Endothelial cell of umbilical vein (primary cell): ENCODE measurements around the gene STAG1. TPM values are rescaled to one million over a fixed set of nuclear protein-coding genes. Genes with fewer than 3 reads are reported as not detected.

Experiments used
- BruUV-seq: library from RNA; stranded (reverse); fragments of 400-500 nt; replicated peaks from 2 replicates; lab custom pipeline; 2021; lab: Mats Ljungman, UMichigan
- CTCF ChIA-PET: fragments of 300-600, 350-600 bp; sonication (Branson Sonifier 250); formaldehyde crosslinking; loops from one replicate; lab custom pipeline; 2021; ENCODE audit warnings: antibody characterized with exemption, inconsistent platforms; lab: Charles Lee
- POLR2A ChIA-PET: fragments of 300-600, 350-600 bp; sonication (Branson Sonifier 250); formaldehyde crosslinking; loops from one replicate; lab custom pipeline; 2021; ENCODE audit warnings: antibody characterized with exemption, inconsistent platforms; lab: Charles Lee
- DNase-seq: peaks from one replicate; pipeline ENCODE4 v3.0.0-alpha.2; 2011; ENCODE audit warnings: low read depth, low spot score
- FAIRE-seq: peaks from 2 replicates; lab custom pipeline; 2011; peaks lifted over from hg19 to GRCh38; lab: Jason Lieb, UNC
- H2AFZ ChIP-seq: 2 replicates; pipeline ENCODE4 v1.6.0; 2012; ENCODE audit warnings: low read depth, low read length, control low read depth, inconsistent platforms
- H3K27ac ChIP-seq: 2 replicates; pipeline ENCODE4 v1.5.1; 2011; ENCODE audit warnings: low read depth, mild to moderate bottlenecking, control low read depth, low read length, moderate library complexity; ENCODE audit not compliant: insufficient read depth
- H3K27me3 ChIP-seq, 2 experiments: 2 replicates each; pipeline versions ENCODE4 v1.6.0 to v1.6.1; 2011; ENCODE audit warnings: low read length in 2 of 2, mixed read lengths in 1 of 2; ENCODE audit not compliant: control insufficient read depth in 2 of 2, insufficient read depth in 2 of 2
- H3K36me3 ChIP-seq, 2 experiments: 2 replicates in 1 of 2; 3 replicates in 1 of 2; pipeline ENCODE4 v1.5.1; 2011; ENCODE audit warnings: low read length in 2 of 2, mild to moderate bottlenecking in 1 of 2, moderate library complexity in 1 of 2; ENCODE audit not compliant: control insufficient read depth in 2 of 2, insufficient read depth in 2 of 2; ENCODE audit errors: extremely low read depth in 1 of 2
- H3K4me1 ChIP-seq: 3 replicates; pipeline ENCODE4 v1.5.1; 2011; ENCODE audit warnings: mild to moderate bottlenecking, low read length; ENCODE audit not compliant: control insufficient read depth, insufficient read depth; ENCODE audit errors: extremely low read depth
- H3K4me2 ChIP-seq: 2 replicates; pipeline ENCODE4 v1.6.1; 2011; ENCODE audit warnings: low read length, control low read depth, mixed read lengths; ENCODE audit not compliant: insufficient read depth
- H3K4me3 ChIP-seq, 3 experiments: fragments of 200-600 bp in 1 of 3; sonication (generic), shearing (Covaris generic) in 1 of 3; replicated peaks in 1 of 3; 2 replicates each; pipeline ENCODE4 v1.5.1; 2011 to 2016; ENCODE audit warnings: control low read depth in 3 of 3, low read length in 3 of 3, mild to moderate bottlenecking in 2 of 3, inconsistent platforms in 1 of 3, low read depth in 1 of 3, moderate library complexity in 1 of 3; ENCODE audit not compliant: insufficient read depth in 1 of 3
- H3K79me2 ChIP-seq: 2 replicates; pipeline ENCODE4 v1.6.0; 2012; ENCODE audit warnings: low read length, inconsistent platforms; ENCODE audit not compliant: control insufficient read depth, insufficient read depth
- H3K9ac ChIP-seq: replicated peaks from 2 replicates; pipeline ENCODE3; 2011; ENCODE audit warnings: low read length, control low read depth; ENCODE audit not compliant: insufficient read depth; ENCODE audit errors: extremely low read depth
- H3K9me1 ChIP-seq: replicated peaks from 3 replicates; pipeline ENCODE4 v1.6.0; 2011; ENCODE audit warnings: mild to moderate bottlenecking, low read length; ENCODE audit not compliant: control insufficient read depth, insufficient read depth; ENCODE audit errors: extremely low read depth
- H3K9me3 ChIP-seq: replicated peaks from 2 replicates; pipeline ENCODE4 v1.5.1; 2012; ENCODE audit warnings: low read length, inconsistent platforms; ENCODE audit not compliant: control insufficient read depth, insufficient read depth
- H4K20me1 ChIP-seq: replicated peaks from 2 replicates; pipeline ENCODE3; 2011; ENCODE audit warnings: mild to moderate bottlenecking, low read length; ENCODE audit not compliant: control insufficient read depth, insufficient read depth; ENCODE audit errors: extremely low read depth
- CTCF ChIP-seq, 2 donors: IDR thresholded peaks; 1 replicate in 1 of 2; 2 replicates in 1 of 2; pipeline ENCODE4 v1.5.1; 2011; ENCODE audit warnings: low read length in 2 of 2, mild to moderate bottlenecking in 2 of 2, moderate library complexity in 2 of 2, control low read depth in 1 of 2, inconsistent platforms in 1 of 2, low read depth in 1 of 2; ENCODE audit not compliant: insufficient read depth in 1 of 2; ENCODE audit errors: extremely low read depth in 1 of 2
- EZH2 ChIP-seq: IDR thresholded peaks from 2 replicates; pipeline ENCODE4 v1.6.1; 2012; ENCODE audit warnings: borderline replicate concordance, low read depth, mild to moderate bottlenecking, moderate library complexity, low read length, inconsistent platforms; ENCODE audit not compliant: severe bottlenecking
- FOS ChIP-seq: IDR thresholded peaks from 2 replicates; pipeline ENCODE4 v1.6.1; 2011; ENCODE audit warnings: mild to moderate bottlenecking, low read length, moderate library complexity, borderline replicate concordance; ENCODE audit not compliant: insufficient read depth
- MAX ChIP-seq: IDR thresholded peaks from 2 replicates; pipeline ENCODE4 v1.6.1; 2011; ENCODE audit not compliant: insufficient read depth, insufficient read length
- MYC ChIP-seq: IDR thresholded peaks from one replicate; pipeline ENCODE4 v1.6.1; 2011; ENCODE audit warnings: mild to moderate bottlenecking, low read depth, low read length
- dilution Hi-C: fragments of 300-500 bp; cut with MboI; formaldehyde crosslinking; loops from one replicate; pipeline ENCODE4 v1.15.0; 2019; ENCODE audit warnings: low sequenced_read_pairs; ENCODE audit not compliant: extremely low pct_ligation_motif_present
- intact Hi-C: fragments of 100-400 bp; cut with micrococcal nuclease; formaldehyde crosslinking; loops from one replicate; pipeline ENCODE4 v1.10.0; 2022
- polyA plus RNA-seq, 4 experiments: library from polyadenylated mRNA; depleted of rRNA in 3 of 4; stranded (reverse) in 3 of 4; unstranded in 1 of 4; fragments of >200 nt; gene quantifications; 2 replicates each; pipeline versions ENCODE4 v1.2.1 to v1.2.3, GENCODE V29; 2011 to 2012; ENCODE audit warnings: missing spikeins in 1 of 4
- total RNA-seq: library from RNA; stranded (reverse); gene quantifications from 2 replicates; pipeline ENCODE4 v1.2.3, GENCODE V29; 2021

STAG1 gene
- total and polyA plus RNA-seq, 2 donors (not counting 3 experiments of a cell fraction or from before 2014, with no cell fraction given) = 7.4 to 42.1 TPM

- peak; percentile 31 for FAIRE-seq
- POLR2A ChIA-PET = no interaction called here
Observed at GRCh38 chr3:136351905-136352304, 400.3 kb downstream of the STAG1 start.

More at GRCh38 chr3:136351905-136352304, 400.3 kb downstream of the STAG1 start:
- Histone ChIP-seq H3K9me1 (no peaks in the 10 kb centered on the region), H3K9ac (no peak overlapping the region), H3K27me3 (no peaks in the 10 kb centered on the region), H3K9me3 (no peaks in the 10 kb centered on the region), H3K79me2 (no peaks in the 10 kb centered on the region), H3K4me2 (no peak overlapping the region), H4K20me1 (no peaks in the 10 kb centered on the region), H3K4me3 (no peak overlapping the region), H2AFZ (no peak overlapping the region), H3K4me1 (no peaks in the 10 kb centered on the region), H3K27ac (no peak overlapping the region), H3K36me3 (peaks cover 0 to 2% of the 10 kb centered on the region in 2 experiments)
- TF ChIP-seq FOS (no peak), EZH2 (no peak), MAX (no peak), CTCF (IDR thresholded peaks at IDR 0.05; ENCODE audit: extremely low read depth in 1 of 2, insufficient read depth in 1 of 2, low read depth in 1 of 2, low read length in 2 of 2) (peak in 1 of 2 donors; percentile 0), MYC (no peak)
- BruUV-seq = no TSS peak
- dilution Hi-C loops = no loop called here
- intact Hi-C loops = no loop called here
- CTCF ChIA-PET = interaction anchor here (0.7 to 4.5 kb wide), 18 partner anchors 8 to 662 kb away, joined by 3 to 27 read pairs (median 4); partner anchors contain the start of gene STAG1
- DNase-seq = no peak
